Right renal pelvis (tissue), 4 donors: ENCODE results near the gene PPTC7. TPM values are rescaled to one million over a fixed set of nuclear protein-coding genes. Genes with fewer than 3 reads are reported as not detected.
"Not testable (repeated sequence)": the region's sequence is repeated elsewhere in the genome, so short reads cannot be mapped to it uniquely, and the experiment has no call there.

ENCODE experiments used
- DNase-seq, 4 donors: peaks; one replicate each; pipeline ENCODE4 v3.0.0-alpha.2; 2013; ENCODE audit warnings: low read depth in 4 of 4, low spot score in 3 of 4, missing footprints in 1 of 4
- polyA plus RNA-seq, 4 donors: library from polyadenylated mRNA; unstranded; fragments of 120-200 nt; gene quantifications; one replicate each; pipeline ENCODE4 v1.2.1, GENCODE V29; 2013; ENCODE audit not compliant: insufficient read length in 4 of 4

The PPTC7 gene, protein sequence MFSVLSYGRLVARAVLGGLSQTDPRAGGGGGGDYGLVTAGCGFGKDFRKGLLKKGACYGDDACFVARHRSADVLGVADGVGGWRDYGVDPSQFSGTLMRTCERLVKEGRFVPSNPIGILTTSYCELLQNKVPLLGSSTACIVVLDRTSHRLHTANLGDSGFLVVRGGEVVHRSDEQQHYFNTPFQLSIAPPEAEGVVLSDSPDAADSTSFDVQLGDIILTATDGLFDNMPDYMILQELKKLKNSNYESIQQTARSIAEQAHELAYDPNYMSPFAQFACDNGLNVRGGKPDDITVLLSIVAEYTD
- polyA plus RNA-seq = 10 to 100 TPM; 19.1 to 24.7 (median 24.3) TPM

DNA sequence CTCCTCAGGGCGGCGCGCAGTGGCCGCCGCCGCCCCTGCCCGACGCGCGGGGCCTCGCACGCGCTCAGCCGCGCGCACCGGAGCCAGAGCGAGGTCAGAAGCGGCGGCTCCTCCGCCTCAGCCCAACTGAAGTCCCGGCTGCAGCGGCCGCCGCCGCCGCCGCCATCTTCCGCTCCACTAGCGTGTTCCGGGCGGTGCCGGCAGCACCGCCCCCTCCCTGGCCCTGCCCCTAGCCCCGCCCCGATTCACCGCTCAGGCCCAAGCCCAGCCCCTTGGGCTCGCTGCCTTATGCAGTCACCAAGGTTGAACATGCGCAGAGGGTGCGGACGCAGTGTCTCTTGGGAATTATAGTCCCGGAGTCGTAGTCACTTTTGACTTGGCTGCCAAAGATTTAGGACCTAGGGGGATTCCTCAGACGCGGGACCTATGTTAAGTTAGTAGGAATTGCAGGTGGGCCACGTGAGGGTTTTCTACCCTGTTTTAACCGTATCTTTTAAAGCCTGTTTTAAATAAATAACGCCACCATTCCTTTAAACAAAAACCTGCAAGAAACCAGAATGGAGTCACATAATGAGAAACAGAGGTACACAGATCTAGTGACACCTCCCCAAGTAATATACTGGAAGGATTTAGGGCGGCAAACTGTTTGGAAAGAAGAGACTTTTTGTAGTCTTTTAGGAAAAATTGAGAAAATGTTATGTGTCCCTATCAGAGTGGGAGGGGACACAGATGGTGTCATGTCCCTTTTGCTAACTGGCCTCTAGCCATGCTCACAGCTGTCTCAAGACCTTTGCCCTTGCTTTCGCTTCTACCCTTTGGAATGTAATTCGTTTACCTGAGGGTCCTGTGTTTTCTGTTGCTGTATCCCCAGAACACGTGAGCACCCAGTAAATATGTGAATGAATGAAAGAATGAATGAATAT is at the start of gene PPTC7:
Gene PPTC7 (minus strand): TSS at position 182 of the 923 bp plus-strand sequence. CDS start 287 bp downstream, outside the sequence.
- DNase-seq = peak; percentile 92 to 95 (median 94)

DNA sequence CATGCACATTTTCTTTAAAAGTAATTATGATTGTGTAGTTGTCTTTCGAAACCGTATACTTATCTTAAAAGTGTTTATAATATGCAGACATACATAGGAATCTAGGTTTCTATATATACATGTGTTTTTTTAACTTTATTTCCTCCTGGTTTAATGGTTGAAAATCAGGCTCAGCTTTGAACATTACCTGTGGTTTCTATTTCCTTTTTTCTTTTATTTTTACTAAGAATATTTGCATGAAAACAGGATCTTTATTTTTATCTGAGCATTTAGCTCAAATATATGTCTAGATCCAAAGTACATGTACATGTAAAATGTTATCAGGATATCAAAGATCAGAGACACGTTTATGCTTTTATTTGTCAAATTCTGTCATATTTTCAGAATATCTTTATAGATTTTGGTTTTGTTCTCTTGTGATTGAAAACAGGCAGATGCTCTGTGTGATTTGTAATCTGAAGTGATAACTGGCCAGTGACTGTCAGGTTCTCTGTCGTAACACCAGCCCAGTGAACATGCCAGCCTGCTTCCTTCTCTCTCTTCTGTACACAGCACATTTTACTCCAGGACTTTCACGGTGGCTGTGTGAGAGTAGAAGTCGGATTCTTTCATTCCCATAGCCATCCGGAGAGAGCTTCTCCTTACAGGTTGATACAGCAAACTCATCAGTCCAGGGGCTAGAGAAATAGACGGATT is 44.5 kb upstream of the PPTC7 start:
- no peak for DNase-seq

DNA sequence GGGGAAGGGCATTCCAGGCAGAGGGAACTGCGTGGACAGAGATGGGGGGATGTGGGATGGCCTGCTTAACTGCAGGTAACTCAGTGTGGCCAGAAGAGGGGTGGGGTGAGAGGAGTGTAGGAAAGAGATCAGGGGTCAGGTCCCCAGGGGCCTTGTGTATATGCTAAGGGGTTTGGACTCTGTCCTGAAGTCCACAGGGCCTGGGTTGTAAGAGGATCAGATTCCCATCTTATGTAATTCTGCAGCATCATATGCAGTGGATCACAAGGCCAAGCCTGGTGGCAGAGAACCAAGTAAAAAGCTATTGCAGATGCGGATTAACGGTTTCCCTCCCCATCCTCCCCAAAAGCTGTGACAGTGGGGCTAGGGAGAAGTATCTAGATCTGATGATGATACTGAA is 39.5 kb upstream of the PPTC7 start:
- DNase-seq = no peak

- no peak for DNase-seq
Observed at GRCh38 chr12:110619534-110619953, 36.4 kb upstream of the PPTC7 start.

DNA sequence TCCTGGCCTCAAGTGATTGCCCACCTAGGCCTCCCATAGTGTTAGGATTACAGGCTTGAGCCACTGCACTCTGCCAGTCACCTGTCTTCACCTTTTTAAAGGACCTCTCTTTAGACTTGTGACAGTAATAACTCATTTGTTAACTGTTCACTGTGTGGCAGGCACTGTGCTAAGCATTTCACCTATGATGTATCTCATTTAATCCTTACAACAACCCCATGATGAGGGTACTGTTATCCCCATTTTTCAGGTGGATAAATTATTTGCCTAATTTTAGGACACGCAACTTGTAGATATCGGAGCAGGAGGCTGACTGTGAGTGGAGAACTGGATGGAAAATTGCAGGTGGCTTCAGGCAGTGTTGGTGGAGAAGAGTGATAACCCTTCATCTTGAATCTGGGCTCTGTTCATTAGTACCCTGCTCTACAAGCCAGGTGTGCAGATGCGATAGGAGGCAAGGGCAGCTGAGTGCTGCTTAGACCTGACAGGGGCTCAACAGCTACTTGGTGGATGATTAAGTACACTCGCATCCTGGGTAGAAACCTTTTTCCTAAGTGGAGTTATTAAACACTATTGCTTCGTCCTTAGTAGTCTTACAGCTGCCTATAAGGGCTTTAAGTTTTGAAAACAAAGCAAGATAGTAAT is 33.5 kb upstream of the PPTC7 start:
- no peak for DNase-seq

- no peak for DNase-seq
Observed at GRCh38 chr12:110615171-110615570, 32.1 kb upstream of the PPTC7 start.

DNA sequence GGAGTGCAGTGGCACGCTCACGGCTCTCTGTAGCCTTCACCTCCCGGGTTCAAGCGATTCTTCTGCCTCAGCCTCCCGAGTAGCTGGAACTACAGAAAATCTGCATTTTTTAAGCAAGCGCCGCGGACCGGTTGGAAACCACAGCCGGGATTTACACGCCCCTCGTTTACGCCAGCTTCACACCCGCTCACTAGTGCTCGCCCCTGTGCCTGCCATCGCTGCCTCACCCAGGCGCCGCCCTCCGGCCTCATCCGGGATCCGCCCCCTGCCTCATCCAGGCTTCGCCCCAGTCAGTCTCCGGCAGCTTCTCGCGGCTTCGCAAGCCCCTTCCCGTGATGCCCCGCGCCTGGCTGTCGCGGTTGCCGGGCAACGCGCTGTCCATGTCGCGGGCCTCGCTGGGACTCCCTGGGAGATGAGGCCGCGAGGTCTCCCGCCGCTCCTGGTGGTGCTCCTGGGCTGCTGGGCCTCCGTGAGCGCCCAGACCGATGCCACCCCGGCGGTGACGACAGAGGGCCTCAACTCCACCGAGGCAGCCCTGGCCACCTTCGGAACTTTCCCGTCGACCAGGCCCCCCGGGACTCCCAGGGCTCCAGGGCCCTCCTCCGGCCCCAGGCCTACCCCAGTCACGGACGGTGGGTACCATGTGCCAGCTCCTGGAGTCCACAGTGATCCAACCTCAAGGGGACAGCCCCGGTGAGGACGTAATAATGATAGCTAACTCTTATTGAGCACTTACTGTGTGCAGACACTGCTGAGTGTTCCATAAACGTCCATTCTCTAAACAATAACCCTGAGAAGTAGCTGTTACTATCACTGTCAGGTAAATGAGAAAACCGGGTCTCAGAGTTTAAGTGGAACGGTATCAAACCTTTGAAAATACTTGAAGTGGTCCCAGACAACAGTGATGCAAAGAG is 30.9 kb upstream of the PPTC7 start, which contains the start of gene TCTN1:
Gene TCTN1 (plus strand): TSS at position 359 of the 914 bp plus-strand sequence. CDS start 54 bp downstream, at position 413.
- peak; percentile 88 to 90 (median 88) for DNase-seq

GRCh38 chr12:110613071-110613770 is 30.1 kb upstream of the PPTC7 start:
- no peak for DNase-seq

DNA sequence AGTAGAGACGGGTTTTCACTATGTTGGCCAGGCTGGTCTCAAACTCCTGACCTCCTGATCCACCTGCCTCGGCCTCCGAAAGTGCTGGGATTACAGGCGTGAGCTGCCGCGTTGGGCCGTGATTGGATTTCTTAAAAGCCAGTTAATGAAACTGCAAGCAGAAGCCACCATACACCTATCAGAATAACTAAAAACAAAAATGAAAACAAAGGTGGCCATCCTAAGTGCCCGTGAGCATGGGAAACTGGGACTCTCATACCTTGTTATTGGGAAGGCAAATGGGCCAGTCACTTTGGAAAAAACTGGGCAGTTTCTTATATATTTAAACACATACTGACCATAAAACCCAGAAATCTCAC is 23.1 kb upstream of the PPTC7 start:
- no peak for DNase-seq

DNA sequence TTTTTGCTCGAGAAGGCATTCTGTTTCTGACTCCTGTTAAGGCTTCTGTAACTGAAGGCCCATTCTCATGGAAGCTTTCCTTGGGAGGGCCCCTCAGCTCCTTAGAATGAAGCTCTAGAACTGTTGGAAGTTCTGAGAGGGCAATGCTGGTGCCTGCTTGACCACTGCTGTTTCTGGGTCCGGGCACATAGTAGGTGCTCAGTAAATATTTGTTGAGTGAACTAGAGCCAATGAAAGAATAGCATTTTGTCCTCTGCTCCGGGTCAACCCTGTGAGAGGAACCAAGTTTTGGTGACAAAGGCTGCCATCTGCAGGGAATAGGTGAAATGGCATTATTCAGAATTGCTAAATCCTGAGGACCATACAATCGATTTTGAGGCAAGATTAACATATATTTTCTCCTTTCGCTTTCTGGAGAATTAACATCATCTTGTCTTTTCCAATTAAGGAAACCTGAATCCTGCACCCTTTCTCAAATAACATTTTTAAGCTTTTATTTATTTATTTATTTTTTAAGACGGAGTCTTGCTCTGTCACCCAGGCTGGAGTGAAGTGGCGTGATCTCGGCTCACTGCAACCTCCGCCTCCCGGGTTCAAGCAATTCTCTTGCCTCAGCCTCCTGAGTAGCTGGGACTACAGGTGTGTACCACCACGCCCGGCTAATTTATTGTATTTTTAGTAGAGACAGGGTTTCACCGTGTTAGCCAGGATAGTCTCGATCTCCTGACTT is 19.1 kb upstream of the PPTC7 start:
- DNase-seq = not testable (repeated sequence)

DNA sequence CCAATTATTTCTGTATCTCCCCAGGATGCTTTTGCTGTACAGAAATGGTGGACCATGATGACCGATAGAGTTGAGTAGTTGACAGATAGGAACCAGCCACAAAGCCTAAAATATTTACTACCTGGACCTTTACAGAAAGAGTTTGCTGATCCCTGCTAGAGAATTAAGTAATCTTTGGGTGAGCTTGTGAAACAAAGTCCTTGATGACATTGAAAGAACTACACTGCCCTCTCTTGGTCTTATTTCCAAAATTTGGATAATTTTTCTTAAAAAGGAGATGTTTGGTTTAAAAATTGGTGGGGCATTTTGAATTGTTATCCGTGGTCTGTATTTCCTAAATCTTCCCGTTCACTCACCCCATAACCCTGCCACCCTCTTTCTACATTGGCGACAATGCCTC is 17.1 kb upstream of the PPTC7 start:
- DNase-seq = no peak

DNA sequence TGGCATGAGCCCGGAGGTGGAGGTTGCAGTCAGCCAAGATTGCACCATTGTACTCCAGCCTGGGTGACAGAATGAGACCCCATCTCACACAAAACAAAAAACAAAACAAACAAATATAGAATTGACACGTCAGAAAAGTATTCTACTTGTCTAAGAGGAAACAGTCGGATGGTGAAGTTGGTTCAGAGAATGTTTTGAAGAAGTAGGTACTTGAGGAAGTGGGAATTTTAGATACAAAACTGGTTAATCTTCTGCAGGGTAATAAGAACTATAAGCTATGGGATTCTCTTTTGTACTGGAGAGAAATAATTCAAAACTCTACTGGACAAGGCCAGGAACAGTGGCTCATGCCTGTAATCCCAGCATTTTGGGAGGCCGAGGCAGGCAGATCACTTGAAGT is 16.2 kb upstream of the PPTC7 start:
- DNase-seq = no peak

- no peak for DNase-seq
Observed at GRCh38 chr12:110597885-110598284, 14.8 kb upstream of the PPTC7 start.

- not testable (repeated sequence) for DNase-seq
Observed at GRCh38 chr12:110592919-110593318, 9.8 kb upstream of the PPTC7 start.

DNA sequence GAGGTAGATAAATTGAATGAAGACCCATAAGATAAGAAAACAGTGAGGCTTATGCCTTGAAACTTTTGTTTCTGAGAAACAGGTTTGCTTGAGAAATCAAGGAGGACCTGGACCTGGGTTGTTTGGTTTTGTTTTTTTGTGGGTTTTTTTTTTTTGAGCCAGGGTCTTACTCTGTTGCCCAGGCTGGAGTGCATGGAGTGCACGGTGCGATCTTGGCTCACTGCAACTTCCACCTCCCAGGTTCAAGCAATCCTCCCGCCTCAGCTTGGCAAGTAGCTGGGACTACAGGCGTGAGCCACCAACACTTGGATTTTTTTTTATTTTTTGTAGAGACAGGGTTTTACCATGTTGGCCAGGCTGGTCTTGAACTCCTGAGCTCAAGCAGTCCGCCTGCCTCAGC is 9.0 kb upstream of the PPTC7 start:
- DNase-seq = no peak

DNA sequence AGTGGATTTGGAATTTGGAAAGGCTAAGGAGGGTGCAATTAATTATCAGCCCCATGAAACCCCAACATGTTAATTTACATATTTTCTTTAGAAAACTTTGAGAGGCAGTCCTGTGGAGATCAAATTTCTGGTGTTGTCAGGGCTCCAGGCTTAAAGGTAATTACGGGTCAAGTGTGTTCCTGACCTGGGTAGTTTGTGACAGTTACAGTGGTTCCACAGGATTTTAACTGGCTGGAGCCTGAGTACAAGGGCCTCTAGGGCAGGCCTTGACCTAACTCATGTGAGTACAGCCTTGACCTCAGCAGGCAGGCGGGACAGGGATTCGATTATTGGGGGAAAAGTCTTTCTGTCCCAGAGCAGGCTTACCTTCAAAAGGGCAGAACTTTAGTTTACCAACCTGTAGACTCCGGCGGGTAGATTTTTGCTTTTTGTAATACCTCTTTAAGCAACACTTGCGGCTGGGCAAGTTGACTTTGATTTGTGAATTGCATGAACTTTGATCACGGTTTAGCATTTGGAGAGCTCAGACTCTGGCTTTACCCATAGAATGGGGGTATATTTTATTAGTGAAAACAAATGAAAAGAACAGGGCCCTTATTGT is 8.4 kb upstream of the PPTC7 start:
- DNase-seq = no peak

- no peak for DNase-seq
Observed at GRCh38 chr12:110590806-110591326, 7.7 kb upstream of the PPTC7 start.
